ENCODE measurements around the gene TTK.
"Not testable (repeated sequence)": the region's sequence is repeated elsewhere in the genome, so short reads cannot be mapped to it uniquely, and the experiment has no call there.

The TTK gene

GRCh38 chr6:80022803-80023202, 18.4 kb downstream of the TTK start:
- no peaks in the 10 kb centered on the region for H3K9me3 ChIP-seq (ENCODE audit: control insufficient read depth, low read length)
- no peaks in the 10 kb centered on the region for H3K4me1 ChIP-seq (ENCODE audit: control insufficient read depth, insufficient read depth, low read length)
- H3K9ac ChIP-seq (ENCODE audit: low read length), result no peak overlapping the region
- DNase-seq (ENCODE audit: low read depth), result no peak
- no peaks in the 10 kb centered on the region for H3K36me3 ChIP-seq (ENCODE audit: control insufficient read depth, insufficient read depth, low read length, severe bottlenecking)
- no peak overlapping the region for H3K4me3 ChIP-seq (ENCODE audit: low read length)
- no peaks in the 10 kb centered on the region for H3K27me3 ChIP-seq (replicated peaks; ENCODE audit: control insufficient read depth, insufficient read depth, low read length)

- Histone ChIP-seq H3K27me3 (replicated peaks; ENCODE audit: control insufficient read depth, insufficient read depth, low read length) (no peaks in the 10 kb centered on the region), H3K9ac (ENCODE audit: low read length) (no peak overlapping the region), H3K9me3 (ENCODE audit: control insufficient read depth, low read length) (no peaks in the 10 kb centered on the region), H3K4me1 (ENCODE audit: control insufficient read depth, insufficient read depth, low read length) (no peaks in the 10 kb centered on the region), H3K4me3 (ENCODE audit: low read length) (no peak overlapping the region), H3K36me3 (ENCODE audit: control insufficient read depth, insufficient read depth, low read length, severe bottlenecking) (no peaks in the 10 kb centered on the region)
- no peak for DNase-seq (ENCODE audit: low read depth)
Measured at GRCh38 chr6:80028589-80028988, 24.1 kb downstream of the TTK start.

- Histone ChIP-seq H3K9me3 (ENCODE audit: control insufficient read depth, low read length) (no peaks in the 10 kb centered on the region), H3K4me1 (ENCODE audit: control insufficient read depth, insufficient read depth, low read length) (no peaks in the 10 kb centered on the region), H3K4me3 (ENCODE audit: low read length) (no peak overlapping the region), H3K9ac (ENCODE audit: low read length) (no peak overlapping the region), H3K27me3 (replicated peaks; ENCODE audit: control insufficient read depth, insufficient read depth, low read length) (no peaks in the 10 kb centered on the region), H3K36me3 (ENCODE audit: control insufficient read depth, insufficient read depth, low read length, severe bottlenecking) (no peaks in the 10 kb centered on the region)
- no peak for DNase-seq (ENCODE audit: low read depth)
Measured at GRCh38 chr6:80029470-80029869, 25.0 kb downstream of the TTK start.

- H3K4me1 ChIP-seq (ENCODE audit: control insufficient read depth, insufficient read depth, low read length); H3K4me3 ChIP-seq (ENCODE audit: low read length); H3K36me3 ChIP-seq (ENCODE audit: control insufficient read depth, insufficient read depth, low read length, severe bottlenecking); H3K27me3 ChIP-seq (replicated peaks; ENCODE audit: control insufficient read depth, insufficient read depth, low read length); DNase-seq (ENCODE audit: low read depth); H3K9me3 ChIP-seq (ENCODE audit: control insufficient read depth, low read length); H3K9ac ChIP-seq (ENCODE audit: low read length): not testable (repeated sequence)
Measured at GRCh38 chr6:80048220-80048619, 43.8 kb downstream of the TTK start.

GRCh38 chr6:80060774-80061173, 56.3 kb downstream of the TTK start:
- Histone ChIP-seq H3K4me1 (ENCODE audit: control insufficient read depth, insufficient read depth, low read length) (no peaks in the 10 kb centered on the region), H3K4me3 (ENCODE audit: low read length) (no peak overlapping the region), H3K9ac (ENCODE audit: low read length) (no peak overlapping the region), H3K36me3 (ENCODE audit: control insufficient read depth, insufficient read depth, low read length, severe bottlenecking) (no peaks in the 10 kb centered on the region), H3K9me3 (ENCODE audit: control insufficient read depth, low read length) (no peaks in the 10 kb centered on the region), H3K27me3 (replicated peaks; ENCODE audit: control insufficient read depth, insufficient read depth, low read length) (no peaks in the 10 kb centered on the region)
- no peak for DNase-seq (ENCODE audit: low read depth)

GRCh38 chr6:80068146-80068545, 63.7 kb downstream of the TTK start:
- not testable (repeated sequence) for H3K4me3 ChIP-seq (ENCODE audit: low read length); H3K4me1 ChIP-seq (ENCODE audit: control insufficient read depth, insufficient read depth, low read length); H3K36me3 ChIP-seq (ENCODE audit: control insufficient read depth, insufficient read depth, low read length, severe bottlenecking); H3K27me3 ChIP-seq (replicated peaks; ENCODE audit: control insufficient read depth, insufficient read depth, low read length); H3K9ac ChIP-seq (ENCODE audit: low read length)
- peaks cover 12% of the 10 kb centered on the region for H3K9me3 ChIP-seq (ENCODE audit: control insufficient read depth, low read length)
- DNase-seq (ENCODE audit: low read depth), result peak; percentile 15

- not testable (repeated sequence) for H3K4me1 ChIP-seq (ENCODE audit: control insufficient read depth, insufficient read depth, low read length); H3K9ac ChIP-seq (ENCODE audit: low read length); DNase-seq (ENCODE audit: low read depth); H3K4me3 ChIP-seq (ENCODE audit: low read length); H3K36me3 ChIP-seq (ENCODE audit: control insufficient read depth, insufficient read depth, low read length, severe bottlenecking); H3K27me3 ChIP-seq (replicated peaks; ENCODE audit: control insufficient read depth, insufficient read depth, low read length)
- peaks cover 27% of the 10 kb centered on the region for H3K9me3 ChIP-seq (ENCODE audit: control insufficient read depth, low read length)
Measured at GRCh38 chr6:80070431-80070830, 66.0 kb downstream of the TTK start.

GRCh38 chr6:80077067-80077466, 72.6 kb downstream of the TTK start:
- Histone ChIP-seq H3K9me3 (ENCODE audit: control insufficient read depth, low read length) (peaks cover 29% of the 10 kb centered on the region), H3K4me1 (ENCODE audit: control insufficient read depth, insufficient read depth, low read length) (no peaks in the 10 kb centered on the region), H3K27me3 (replicated peaks; ENCODE audit: control insufficient read depth, insufficient read depth, low read length) (peaks cover 8% of the 10 kb centered on the region), H3K36me3 (ENCODE audit: control insufficient read depth, insufficient read depth, low read length, severe bottlenecking) (no peaks in the 10 kb centered on the region), H3K4me3 (ENCODE audit: low read length) (no peak overlapping the region), H3K9ac (ENCODE audit: low read length) (no peak overlapping the region)
- no peak for DNase-seq (ENCODE audit: low read depth)

GRCh38 chr6:80088637-80089036, 84.2 kb downstream of the TTK start:
- Histone ChIP-seq H3K27me3 (replicated peaks; ENCODE audit: control insufficient read depth, insufficient read depth, low read length) (no peaks in the 10 kb centered on the region), H3K9ac (ENCODE audit: low read length) (no peak overlapping the region), H3K36me3 (ENCODE audit: control insufficient read depth, insufficient read depth, low read length, severe bottlenecking) (no peaks in the 10 kb centered on the region), H3K9me3 (ENCODE audit: control insufficient read depth, low read length) (no peaks in the 10 kb centered on the region), H3K4me1 (ENCODE audit: control insufficient read depth, insufficient read depth, low read length) (peaks cover 3% of the 10 kb centered on the region), H3K4me3 (ENCODE audit: low read length) (no peak overlapping the region)
- no peak for DNase-seq (ENCODE audit: low read depth)

- Histone ChIP-seq H3K27me3 (replicated peaks; ENCODE audit: control insufficient read depth, insufficient read depth, low read length) (no peaks in the 10 kb centered on the region), H3K9me3 (ENCODE audit: control insufficient read depth, low read length) (no peaks in the 10 kb centered on the region), H3K4me3 (ENCODE audit: low read length) (no peak overlapping the region), H3K9ac (ENCODE audit: low read length) (no peak overlapping the region), H3K36me3 (ENCODE audit: control insufficient read depth, insufficient read depth, low read length, severe bottlenecking) (no peaks in the 10 kb centered on the region), H3K4me1 (ENCODE audit: control insufficient read depth, insufficient read depth, low read length) (peaks cover 3% of the 10 kb centered on the region)
- DNase-seq (ENCODE audit: low read depth), result no peak
Measured at GRCh38 chr6:80091506-80091905, 87.1 kb downstream of the TTK start.

Measured in adipocyte (in vitro differentiated cells).